GM18867 (cell line): ENCODE results near the gene ARID3A.
A peak's percentile ranks its signal among the peaks of the same experiment; 100 is the strongest.
"Not testable (repeated sequence)": the region's sequence is repeated elsewhere in the genome, so short reads cannot be mapped to it uniquely, and the experiment has no call there.

Experiments used
- ATAC-seq: cut with Tn5 transposase; IDR thresholded peaks from one replicate; pipeline ENCODE4 v1.9.1; 2021; ENCODE audit warnings: mild to moderate bottlenecking, moderate library complexity; ENCODE audit not compliant: unreplicated experiment

The ARID3A gene

DNA sequence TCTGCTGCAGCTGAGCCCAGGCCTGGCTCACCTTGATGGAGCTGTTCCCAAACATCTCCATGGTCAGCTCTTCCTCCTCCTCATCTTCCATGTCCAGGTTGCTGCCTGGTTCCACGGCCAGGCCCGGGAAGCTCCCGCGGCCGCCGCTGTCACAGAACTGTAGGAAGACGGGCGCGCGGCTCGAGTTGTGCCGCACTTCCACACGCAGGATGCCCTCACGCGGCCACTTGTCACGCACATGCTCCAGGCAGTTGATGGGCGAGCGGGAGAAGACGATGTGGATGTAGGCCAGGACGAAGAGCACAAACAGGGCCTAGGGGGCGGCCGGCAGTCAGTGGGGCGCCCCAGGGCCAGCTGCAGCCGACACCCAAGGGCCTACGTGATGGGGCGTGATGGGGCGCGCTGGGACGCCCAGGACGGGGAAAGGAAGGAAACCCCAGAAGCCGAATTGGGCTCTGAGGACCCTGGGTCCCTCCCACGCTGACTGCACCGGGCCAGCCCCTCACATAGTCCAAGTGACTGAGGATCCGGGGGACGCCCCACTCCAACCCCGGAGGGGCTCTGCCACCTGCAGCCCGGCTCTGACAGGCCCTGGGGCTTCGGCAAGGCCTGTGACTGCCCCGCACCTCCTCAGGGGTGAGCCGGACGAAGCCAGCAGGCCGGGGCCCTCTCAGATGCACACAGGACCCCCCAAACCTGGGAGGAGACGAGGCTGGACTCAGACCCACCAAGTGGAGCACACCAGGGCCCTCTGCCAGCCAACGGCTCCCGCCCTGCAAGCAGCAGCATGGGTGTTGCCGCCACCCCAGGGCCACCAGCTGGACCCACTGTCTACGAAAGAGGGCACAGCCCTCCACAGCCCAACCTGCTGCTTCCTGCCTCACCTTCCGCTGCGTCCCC is 88.6 kb downstream of the ARID3A start:
- no peak for ATAC-seq

DNA sequence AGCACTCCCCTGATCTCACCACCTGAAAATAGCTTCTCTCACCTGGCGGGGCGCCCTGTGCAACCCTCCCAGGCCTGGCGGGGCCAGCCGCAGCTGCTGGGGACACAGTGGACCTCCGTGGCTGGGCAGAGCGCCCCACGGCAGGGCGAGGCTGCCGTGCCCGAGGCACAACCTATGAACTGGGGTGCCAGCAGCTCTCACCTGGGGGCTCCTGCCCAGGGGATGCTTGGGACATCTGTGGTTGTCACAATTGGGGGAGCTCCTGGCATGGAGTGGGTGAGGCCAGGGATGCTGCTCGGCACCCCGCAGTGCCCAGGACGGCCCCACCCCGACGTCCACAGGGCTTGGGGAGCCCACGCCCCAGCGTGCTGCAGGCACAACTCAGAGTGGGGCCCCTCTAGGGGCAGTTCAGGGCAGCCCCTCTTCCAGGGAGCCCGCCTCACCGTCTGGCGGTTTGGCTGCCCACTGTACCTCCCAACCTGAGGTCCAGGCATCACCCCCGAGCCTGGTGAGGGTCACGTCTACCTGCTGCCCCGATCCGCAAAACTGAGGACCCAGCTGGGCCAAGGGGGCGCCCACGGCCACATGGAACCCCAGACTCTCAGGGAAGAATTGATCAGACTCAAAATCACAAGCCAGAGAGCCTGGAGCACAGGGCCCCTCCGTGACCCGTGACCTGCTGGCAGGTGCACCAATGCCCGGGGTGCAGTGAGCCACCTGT is 89.4 kb downstream of the ARID3A start:
- ATAC-seq = no peak

DNA sequence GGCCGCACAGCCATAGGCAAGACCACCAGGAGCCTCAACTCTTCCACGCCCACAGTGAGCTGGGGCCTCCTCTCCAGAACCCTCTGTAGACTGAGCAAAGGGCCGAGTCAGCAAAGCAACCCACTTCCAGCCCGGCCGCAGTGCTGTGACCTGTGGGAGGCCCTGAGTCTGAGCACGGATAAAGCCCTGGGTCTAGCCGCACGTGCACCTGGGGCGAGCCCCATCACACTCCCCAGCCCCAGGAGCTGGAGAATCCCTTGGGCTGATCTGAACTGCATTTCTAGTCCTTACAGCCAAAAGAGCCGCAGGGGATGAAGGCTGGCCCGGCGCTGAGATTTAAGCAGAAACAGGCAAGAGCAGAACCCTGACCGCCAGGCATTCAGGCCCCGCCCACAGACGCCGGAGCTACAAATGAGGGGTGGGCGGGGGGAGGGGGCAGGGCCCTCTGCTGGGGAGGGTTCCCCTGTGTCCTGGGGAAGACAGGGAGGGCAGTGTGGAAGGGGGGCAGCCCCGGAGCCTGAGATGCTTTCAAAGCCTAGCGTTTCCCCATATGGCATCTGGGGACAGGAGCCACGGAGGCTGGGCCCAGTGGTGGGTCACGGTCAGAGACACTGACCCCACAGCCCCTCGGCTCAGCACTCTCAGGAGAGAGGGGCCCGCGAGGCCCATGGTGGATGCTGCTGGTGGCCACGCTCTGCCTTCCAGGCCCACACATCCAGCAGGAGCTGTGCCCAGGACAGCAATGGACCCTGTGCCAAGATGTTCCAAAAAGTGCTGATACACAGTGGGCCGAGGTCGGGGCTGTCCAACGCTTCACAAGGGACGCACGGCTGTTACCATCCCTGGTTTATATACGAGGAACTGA is 90.2 kb downstream of the ARID3A start:
- no peak for ATAC-seq

DNA sequence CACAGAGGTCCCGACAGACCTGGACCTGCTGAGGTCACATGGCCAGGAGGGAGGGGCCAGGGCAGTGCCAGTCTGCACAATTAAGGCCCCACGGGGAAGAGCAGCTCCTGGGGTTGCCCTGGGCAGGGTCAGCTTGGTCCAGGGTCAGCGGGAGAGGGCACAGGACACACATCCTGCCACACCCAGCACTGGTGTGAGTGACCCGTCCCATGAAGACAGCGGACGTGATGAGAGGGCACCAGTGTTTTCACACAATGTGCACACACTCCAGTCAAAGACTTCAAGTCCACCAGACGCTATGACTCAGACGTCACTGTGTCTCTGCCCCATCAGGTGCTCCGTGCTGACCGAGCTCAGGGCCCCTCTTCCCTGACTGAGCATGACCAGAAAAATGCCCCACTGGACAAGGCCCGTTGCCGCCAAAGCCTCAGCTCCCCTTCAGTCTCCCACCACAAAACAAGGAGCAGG is 90.8 kb downstream of the ARID3A start:
- no peak for ATAC-seq

DNA sequence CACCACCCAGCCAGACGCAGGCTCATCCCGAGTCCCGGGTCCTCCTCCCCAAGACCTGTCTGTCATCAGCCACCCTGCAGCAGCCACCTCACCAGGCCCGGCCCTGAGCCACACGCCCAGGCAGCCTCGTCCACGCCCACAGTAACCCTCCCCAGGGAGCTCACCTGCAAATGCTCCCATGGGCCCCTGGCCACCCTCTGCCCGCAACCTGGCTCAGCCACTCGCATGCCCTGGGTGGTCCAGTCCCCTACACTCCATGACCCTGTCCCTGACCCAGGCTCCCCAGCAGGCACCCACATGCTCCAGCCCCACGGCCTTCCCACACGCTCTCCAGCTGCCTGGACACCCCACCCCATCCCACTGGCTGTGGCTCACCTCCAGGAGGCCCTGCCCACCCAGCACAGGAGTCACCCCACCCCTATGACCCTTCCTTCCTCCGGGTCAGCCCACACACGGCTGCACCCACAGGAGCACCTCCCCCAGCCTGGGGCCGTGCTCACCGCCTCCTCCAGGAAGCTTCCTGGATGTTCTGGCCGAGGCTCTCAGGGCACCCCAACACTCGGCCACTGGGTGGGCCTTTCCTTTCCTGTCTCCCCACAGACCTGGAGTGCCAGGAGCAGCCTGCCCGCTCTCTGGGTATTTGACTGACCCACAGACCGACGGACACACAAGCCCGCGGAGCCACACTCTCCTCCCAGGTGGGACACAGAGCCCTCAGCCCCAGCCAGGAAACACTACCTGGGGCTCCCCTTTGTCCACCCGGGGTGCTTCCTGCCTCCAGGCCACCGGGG is 91.5 kb downstream of the ARID3A start:
- ATAC-seq = no peak

DNA sequence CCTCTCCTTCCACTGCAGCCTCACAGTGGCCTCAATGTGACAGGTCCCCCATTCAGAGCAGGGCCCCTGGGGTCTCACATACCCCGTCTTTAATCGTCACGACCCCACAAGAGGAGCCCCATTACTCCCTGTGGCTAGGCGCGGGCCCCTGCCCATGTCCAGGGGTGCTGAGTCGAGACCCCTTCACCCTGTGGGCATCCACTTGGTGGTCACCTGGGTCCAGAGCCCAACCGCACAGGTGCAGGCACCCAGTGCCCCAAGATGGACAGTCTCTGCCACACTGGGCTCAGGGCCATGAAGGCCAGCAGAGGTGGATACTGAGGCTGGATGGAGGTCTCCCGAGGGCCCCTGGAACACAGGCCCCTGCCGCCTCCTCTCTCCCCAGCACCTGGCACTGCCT is 92.1 kb downstream of the ARID3A start:
- ATAC-seq = no peak

DNA sequence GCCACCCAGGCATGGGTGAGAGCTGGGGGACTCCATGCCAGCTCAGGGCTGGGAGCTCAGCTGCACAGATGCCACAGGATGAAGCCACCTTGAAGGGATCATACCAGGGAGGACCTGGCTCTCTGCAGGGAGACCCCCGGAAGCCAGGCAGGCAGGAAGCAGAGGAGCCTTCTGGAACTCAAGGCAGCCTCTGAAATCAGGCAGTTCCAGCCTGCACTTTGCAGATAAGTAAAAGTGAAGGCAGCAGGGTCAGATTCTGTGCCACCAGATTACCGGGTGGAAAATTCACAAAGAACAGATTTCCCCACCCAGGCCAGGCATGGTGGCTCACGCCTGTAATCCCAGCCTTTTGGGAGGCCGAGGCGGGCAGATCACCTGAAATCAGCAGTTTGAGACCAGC is 92.6 kb downstream of the ARID3A start:
- no peak for ATAC-seq

DNA sequence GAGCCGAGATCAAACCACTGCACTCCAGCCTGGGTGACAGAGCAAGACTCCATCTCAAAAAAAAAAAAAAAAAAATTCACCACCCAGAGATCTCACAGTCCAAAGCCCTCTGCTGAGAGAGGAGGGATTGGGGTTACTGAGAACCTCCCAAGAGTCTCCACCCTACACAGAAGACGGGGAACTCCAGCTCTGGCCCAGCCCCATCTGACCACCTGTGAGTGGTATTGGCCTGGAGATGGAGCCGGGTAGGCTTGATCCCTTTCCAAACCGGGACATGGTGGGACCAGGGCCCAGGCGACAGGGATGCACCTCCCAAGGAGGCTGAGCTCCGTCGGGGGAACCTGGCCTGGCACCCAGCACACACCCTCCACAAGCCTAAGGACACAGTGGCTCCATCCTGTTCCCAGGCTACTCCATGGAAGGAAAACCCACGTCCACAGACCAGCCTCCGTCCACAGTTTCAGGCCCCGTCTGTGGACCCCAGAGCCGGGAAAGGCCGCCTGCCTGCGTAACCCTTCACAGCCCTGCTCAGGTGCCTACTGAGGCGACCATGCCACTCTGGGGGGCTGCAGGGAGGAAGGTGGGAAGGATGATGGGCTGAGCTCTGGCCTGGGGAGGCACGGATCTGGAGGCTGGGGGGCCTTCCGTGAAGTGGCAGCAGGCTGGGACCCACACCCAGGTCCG is 93.2 kb downstream of the ARID3A start:
- no peak for ATAC-seq

DNA sequence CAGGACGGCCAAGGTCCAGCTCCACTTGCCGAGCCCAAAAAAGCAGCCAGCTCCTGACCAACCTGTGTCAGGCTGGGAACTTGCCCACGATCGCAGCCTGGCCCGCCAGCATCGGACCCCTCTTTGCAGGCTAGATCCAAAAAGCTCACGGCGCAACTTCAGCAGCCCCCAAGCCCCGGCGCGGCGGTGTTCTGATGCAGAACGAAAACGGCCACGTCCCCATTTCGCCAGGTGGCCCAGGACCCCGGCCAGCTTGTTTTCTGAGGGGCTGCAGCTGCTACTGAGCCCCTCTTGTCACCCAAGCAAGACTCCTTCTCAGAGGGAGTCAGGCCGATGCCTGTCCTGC is 93.8 kb downstream of the ARID3A start:
- no peak for ATAC-seq

DNA sequence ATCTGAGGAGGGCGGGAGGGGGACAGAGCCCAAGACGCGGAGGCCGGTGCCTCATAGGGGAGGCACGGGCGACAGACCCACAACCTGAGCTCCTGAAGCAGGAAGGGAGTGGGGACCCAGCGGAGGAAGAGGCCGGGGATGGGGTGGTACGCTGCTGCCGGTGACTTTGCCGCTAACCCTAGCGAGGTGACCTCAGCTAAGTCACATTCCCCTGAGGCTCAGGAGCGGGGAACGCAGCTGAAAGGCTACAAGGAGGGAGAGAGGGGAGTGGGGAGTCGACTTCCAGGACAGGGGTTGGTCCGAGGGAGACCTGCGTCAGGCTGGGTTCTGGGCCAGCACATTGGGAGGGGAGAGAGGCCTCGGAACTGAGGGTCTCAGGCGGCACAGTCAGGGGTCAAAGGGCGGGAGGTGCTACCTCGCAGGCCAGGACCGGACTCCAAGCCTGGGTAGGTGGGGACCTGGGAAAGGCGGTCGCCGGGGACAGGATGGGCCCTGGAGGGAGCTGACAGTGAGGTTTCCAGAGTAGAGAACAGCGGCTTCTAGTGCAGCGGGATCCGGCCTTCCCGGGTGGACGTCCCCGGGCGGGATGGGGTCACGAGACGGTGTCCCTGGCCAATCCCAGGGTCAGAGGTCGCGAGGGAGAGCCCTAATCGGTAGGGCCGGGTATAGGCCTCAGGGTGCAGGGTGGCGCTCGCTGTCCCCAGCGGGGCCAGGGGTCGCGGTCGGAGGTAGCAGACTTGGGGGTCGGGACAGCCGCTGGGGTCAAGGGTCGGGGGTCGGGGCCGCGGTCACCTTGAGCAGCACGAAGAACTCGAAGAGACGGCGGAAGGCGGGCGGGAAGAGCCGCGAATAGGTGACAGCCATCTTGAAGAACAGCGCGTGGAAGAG is 94.4 kb downstream of the ARID3A start:
- ATAC-seq = peak; percentile 0

DNA sequence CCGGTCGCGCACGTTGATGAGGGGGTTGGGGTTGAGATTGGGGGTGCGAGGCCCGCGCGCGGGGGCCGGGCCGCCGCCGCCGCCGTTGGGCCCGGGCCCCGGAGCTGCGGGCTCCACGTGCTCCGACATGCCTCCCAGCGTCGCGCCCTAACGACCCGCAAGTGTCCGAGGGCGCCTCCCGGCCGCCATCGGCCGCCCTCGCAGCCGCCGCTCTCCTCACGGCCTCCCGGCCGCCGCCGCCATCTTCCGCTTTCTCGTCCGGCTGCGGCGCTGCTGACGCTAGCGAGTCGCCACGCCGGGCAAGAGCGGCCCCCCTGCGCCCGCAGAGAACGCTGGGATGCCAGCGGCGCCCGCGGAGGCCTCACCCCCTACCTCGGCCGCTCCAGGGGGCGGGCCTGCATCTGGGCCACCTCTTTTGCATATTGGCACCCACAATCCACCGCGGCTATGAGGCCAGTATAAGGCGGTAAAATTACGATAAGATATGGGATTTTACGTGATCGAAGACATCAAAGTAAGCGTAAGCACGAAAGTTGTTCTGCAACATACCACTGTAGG is 95.1 kb downstream of the ARID3A start, which contains the start of gene TMEM259:
Gene TMEM259, minus strand, starts transcription at position 256 of the 558 bp plus-strand sequence. Its CDS starts 127 bp downstream, at position 129.
- peak; percentile 80 for ATAC-seq

DNA sequence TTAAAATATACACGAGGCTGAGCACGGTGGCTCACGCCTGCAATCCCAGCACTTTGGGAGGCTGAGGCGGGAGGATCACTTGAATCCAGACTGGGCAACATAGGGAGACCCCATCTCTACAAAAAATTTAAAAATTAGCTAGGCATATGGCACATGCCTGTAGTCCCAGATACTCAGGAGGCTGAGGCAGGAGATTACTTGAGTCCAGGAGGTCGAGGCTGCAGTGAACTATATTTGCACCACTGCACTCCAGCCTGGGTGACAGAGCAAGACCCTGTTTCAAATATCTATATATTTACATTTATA is 98.0 kb downstream of the ARID3A start:
- ATAC-seq = not testable (repeated sequence)

DNA sequence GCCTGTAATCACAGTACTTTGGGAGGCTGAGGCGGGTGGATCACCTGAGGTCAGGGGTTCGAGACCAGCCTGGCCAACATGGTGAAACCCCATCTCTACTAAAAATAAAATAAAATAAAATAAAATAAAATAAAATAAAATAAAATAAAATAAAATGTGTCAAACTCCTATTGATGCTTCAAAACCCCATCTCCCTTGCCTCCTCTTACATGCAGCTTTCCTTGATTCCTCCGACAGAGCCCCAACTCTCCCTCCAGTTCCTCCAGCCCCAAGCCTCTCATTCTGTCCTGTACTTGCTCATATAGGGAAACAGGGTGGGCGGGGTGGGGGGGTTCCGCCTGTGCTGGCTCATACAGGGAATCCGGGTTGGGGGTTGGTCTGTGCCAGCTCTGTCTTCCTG is 99.2 kb downstream of the ARID3A start:
- ATAC-seq = not testable (repeated sequence)
